HepG2 (cell line): Measurements from ENCODE around the gene DERL2. TPM values are rescaled to one million over a fixed set of nuclear protein-coding genes. Genes with fewer than 3 reads are reported as not detected.

Experiments
- ATF1 ChIP-seq: IDR thresholded peaks from 2 replicates; pipeline ENCODE4 v1.6.1; 2016; ENCODE audit warnings: mild to moderate bottlenecking, control low read depth
- FOXM1 ChIP-seq: sonication (generic); formaldehyde crosslinking; IDR thresholded peaks from 2 replicates; pipeline ENCODE4 v1.5.0; 2020; ENCODE audit warnings: missing genetic modification reagents
- JUNB ChIP-seq: sonication (generic); formaldehyde crosslinking; IDR thresholded peaks from 2 replicates; pipeline ENCODE4 v1.8.0; 2022; ENCODE audit warnings: missing genetic modification reagents, mild to moderate bottlenecking, borderline replicate concordance
- KDM5B ChIP-seq: sonication (generic); formaldehyde crosslinking; IDR thresholded peaks from 2 replicates; pipeline ENCODE4 v1.4.0; 2020; ENCODE audit warnings: missing genetic modification reagents, mild to moderate bottlenecking, borderline replicate concordance
- NFYB ChIP-seq: sonication (generic); formaldehyde crosslinking; IDR thresholded peaks from 2 replicates; pipeline ENCODE4 v1.4.0; 2020; ENCODE audit warnings: missing genetic modification reagents
- PHF21A ChIP-seq: sonication (generic); formaldehyde crosslinking; IDR thresholded peaks from 2 replicates; pipeline ENCODE4 v1.5.0; 2020; ENCODE audit warnings: mild to moderate bottlenecking, missing genetic modification reagents
- PHF8 ChIP-seq: sonication (generic); formaldehyde crosslinking; IDR thresholded peaks from 2 replicates; pipeline ENCODE4 v1.5.0; 2020; ENCODE audit warnings: missing genetic modification reagents
- POGZ ChIP-seq: sonication (generic); formaldehyde crosslinking; IDR thresholded peaks from 2 replicates; pipeline ENCODE4 v1.4.0; 2020; ENCODE audit warnings: mild to moderate bottlenecking, missing genetic modification reagents
- RARA ChIP-seq: IDR thresholded peaks from 2 replicates; pipeline ENCODE4 v1.6.1; 2016; ENCODE audit warnings: missing genetic modification reagents, missing compliant biosample characterization
- ZBTB8A ChIP-seq: sonication (generic); formaldehyde crosslinking; IDR thresholded peaks from 2 replicates; pipeline ENCODE4 v1.4.0; 2020; ENCODE audit warnings: mild to moderate bottlenecking, low read depth, missing genetic modification reagents, borderline replicate concordance
- ZFP62 ChIP-seq: sonication (generic); formaldehyde crosslinking; IDR thresholded peaks from 2 replicates; pipeline ENCODE4 v1.4.0; 2020; ENCODE audit warnings: missing genetic modification reagents
- ZNF180 ChIP-seq: sonication (generic); formaldehyde crosslinking; IDR thresholded peaks from 2 replicates; pipeline ENCODE4 v1.4.0; 2020; ENCODE audit warnings: low read depth, missing genetic modification reagents, borderline replicate concordance
- ZNF407 ChIP-seq: sonication (generic); formaldehyde crosslinking; IDR thresholded peaks from one replicate; pipeline ENCODE4 v1.5.1; 2020; ENCODE audit warnings: mild to moderate bottlenecking, missing genetic modification reagents; ENCODE audit errors: not compliant biosample characterization
- ZNF567 ChIP-seq: sonication (generic); formaldehyde crosslinking; IDR thresholded peaks from 2 replicates; pipeline ENCODE4 v1.8.1; 2023; ENCODE audit warnings: mild to moderate bottlenecking, missing genetic modification reagents, borderline replicate concordance
- polyA plus RNA-seq, 8 experiments: library from polyadenylated mRNA; depleted of rRNA in 3 of 8; stranded (reverse) in 7 of 8; unstranded in 1 of 8; fragments of >200 nt; fragmentation: Illumina TruSeq in 4 of 8; extraction: Trizol in 4 of 8; gene quantifications; 2 replicates each; pipeline versions ENCODE4 v1.2.1 to v1.2.3, GENCODE V29; 2011 to 2016; ENCODE audit warnings: low read depth in 4 of 8, missing spikeins in 1 of 8, mixed read lengths in 1 of 8; ENCODE audit not compliant: insufficient read depth in 1 of 8
- total RNA-seq, 5 experiments: library from RNA; depleted of rRNA; stranded (reverse); fragments of >200 nt; fragmentation: Illumina TruSeq; extraction: Trizol; gene quantifications; 2 replicates each; pipeline ENCODE4 v1.2.3, GENCODE V29; 2016; ENCODE audit warnings: low read depth in 1 of 5
- TF ChIP-seq, protein P1 (sequence below), 2 experiments: sonication (generic) in 1 of 2; formaldehyde crosslinking in 1 of 2; IDR thresholded peaks; 2 replicates each; pipeline versions ENCODE4 v1.6.1 to v1.9.0; 2014 to 2022; ENCODE audit warnings: antibody characterized with exemption in 1 of 2, borderline replicate concordance in 1 of 2, inconsistent platforms in 1 of 2, low read depth in 1 of 2, missing genetic modification reagents in 1 of 2

Gene DERL2
- total and polyA plus RNA-seq, 2 of the 13 experiments (the other 11 are each of a cell fraction or from before 2014, with no cell fraction given): 59.3 to 65.2 TPM

DNA sequence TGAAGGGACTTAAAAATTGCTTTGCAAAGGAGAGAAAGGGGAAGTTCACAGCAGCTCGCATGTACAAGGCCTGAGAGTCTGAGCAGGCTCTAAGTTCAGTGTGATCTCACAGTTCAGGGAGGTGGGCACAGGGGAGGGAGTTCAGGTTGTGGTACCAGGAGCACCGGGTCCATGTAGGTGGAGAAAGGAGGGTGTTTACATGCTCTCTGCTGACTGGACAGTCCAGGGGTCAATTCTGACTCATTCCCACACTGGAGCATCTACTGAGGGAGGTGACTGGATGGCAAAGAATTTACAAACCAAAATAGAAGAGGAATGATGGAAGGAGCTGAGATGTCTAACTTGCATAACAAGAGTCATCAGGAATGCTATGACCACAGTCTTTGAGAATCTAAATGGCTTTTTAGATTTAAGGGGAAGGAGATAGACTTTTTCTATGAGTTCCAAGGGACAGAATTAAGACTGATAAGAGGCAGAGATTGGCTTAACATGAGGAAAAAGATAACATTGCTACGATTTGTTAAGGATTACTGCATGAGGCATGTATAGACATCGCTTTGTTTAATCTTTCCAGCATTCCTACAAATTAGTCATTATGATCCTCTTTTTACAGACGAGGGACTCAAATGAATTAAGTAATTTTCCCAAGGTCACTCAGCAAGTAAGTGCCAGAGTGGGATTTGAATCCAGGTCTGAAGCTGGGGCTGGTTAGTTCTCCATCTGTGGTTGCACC, 30.2 kb upstream of the DERL2 start (continued):
- TF ChIP-seq ZNF407 (CRISPR knock-in tag) (no peak), ZNF180 (no peak), PHF21A (CRISPR knock-in tag) (no peak), POGZ (CRISPR knock-in tag) (no peak), NFYB (CRISPR knock-in tag) (peak; percentile 58), ZFP62 (CRISPR knock-in tag) (no peak), JUNB (CRISPR knock-in tag) (peak; percentile 85), FOXM1 (CRISPR knock-in tag) (no peak), KDM5B (CRISPR knock-in tag) (no peak), ZBTB8A (CRISPR knock-in tag) (no peak), ATF1 (0 out of 2 replicates have a peak, but pooled peaks have one; percentile 35), RARA (CRISPR knock-in tag) (peak; percentile 81), PHF8 (no peak), ZNF567 (no peak)
- TF ChIP-seq, protein P1, sequence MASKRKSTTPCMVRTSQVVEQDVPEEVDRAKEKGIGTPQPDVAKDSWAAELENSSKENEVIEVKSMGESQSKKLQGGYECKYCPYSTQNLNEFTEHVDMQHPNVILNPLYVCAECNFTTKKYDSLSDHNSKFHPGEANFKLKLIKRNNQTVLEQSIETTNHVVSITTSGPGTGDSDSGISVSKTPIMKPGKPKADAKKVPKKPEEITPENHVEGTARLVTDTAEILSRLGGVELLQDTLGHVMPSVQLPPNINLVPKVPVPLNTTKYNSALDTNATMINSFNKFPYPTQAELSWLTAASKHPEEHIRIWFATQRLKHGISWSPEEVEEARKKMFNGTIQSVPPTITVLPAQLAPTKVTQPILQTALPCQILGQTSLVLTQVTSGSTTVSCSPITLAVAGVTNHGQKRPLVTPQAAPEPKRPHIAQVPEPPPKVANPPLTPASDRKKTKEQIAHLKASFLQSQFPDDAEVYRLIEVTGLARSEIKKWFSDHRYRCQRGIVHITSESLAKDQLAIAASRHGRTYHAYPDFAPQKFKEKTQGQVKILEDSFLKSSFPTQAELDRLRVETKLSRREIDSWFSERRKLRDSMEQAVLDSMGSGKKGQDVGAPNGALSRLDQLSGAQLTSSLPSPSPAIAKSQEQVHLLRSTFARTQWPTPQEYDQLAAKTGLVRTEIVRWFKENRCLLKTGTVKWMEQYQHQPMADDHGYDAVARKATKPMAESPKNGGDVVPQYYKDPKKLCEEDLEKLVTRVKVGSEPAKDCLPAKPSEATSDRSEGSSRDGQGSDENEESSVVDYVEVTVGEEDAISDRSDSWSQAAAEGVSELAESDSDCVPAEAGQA (IDR thresholded peaks at IDR 0.05; ENCODE audit: low read depth): no peak
- TF ChIP-seq, protein P1 (CRISPR knock-in tag; IDR thresholded peaks at IDR 0.05; ENCODE audit: borderline replicate concordance): no peak
